Heart left ventricle (tissue), 16 donors: ENCODE measurements around the gene TTC17. TPM values are rescaled to one million over a fixed set of nuclear protein-coding genes. Genes with fewer than 3 reads are reported as not detected.

Experiments used
- ATAC-seq, 4 donors: fragments of 200-7000 bp; cut with Tn5 transposase; one replicate each; pipeline ENCODE4 v1.9.1; 2020 to 2022; ENCODE audit warnings: moderate library complexity in 4 of 4, mild to moderate bottlenecking in 3 of 4, moderate number of reproducible peaks in 1 of 4
- DNase-seq, 5 donors: peaks; one replicate each; pipeline ENCODE4 v3.0.0-alpha.2; 2020
- H3K27ac ChIP-seq, 12 donors: fragments of 200-600 bp; sonication (generic) in 4 of 12; one replicate each; pipeline versions ENCODE4 v1.5.0 to v1.8.0; 2016 to 2022; ENCODE audit warnings: mild to moderate bottlenecking in 2 of 12
- H3K27me3 ChIP-seq, 9 donors: fragments of 200-600 bp; sonication (generic) in 2 of 9; one replicate each; pipeline versions ENCODE4 v1.5.1 to v1.8.0; 2016 to 2022; ENCODE audit warnings: mild to moderate bottlenecking in 3 of 9
- H3K36me3 ChIP-seq, 9 donors: fragments of 200-600 bp; sonication (generic) in 2 of 9; one replicate each; pipeline versions ENCODE4 v1.5.0 to v1.8.0; 2018 to 2022; ENCODE audit warnings: mild to moderate bottlenecking in 2 of 9
- H3K4me1 ChIP-seq, 12 donors: fragments of 200-600 bp; sonication (generic) in 4 of 12; one replicate each; pipeline versions ENCODE4 v1.5.0 to v1.8.0; 2016 to 2022; ENCODE audit warnings: mild to moderate bottlenecking in 3 of 12
- H3K4me3 ChIP-seq, 12 donors: fragments of 200-600 bp; sonication (generic) in 4 of 12; one replicate each; pipeline versions ENCODE4 v1.5.0 to v1.8.0; 2017 to 2022; ENCODE audit warnings: mild to moderate bottlenecking in 9 of 12, moderate library complexity in 4 of 12
- H3K9me3 ChIP-seq, 12 donors: fragments of 200-600 bp; sonication (generic) in 4 of 12; one replicate each; pipeline versions ENCODE4 v1.5.0 to v1.8.0; 2016 to 2022; ENCODE audit warnings: mild to moderate bottlenecking in 1 of 12
- POLR2A ChIP-seq, 2 donors: fragments of 450-650 bp; IDR thresholded peaks; one replicate each; pipeline ENCODE4 v1.6.1; 2017; ENCODE audit warnings: antibody characterized with exemption in 2 of 2, mild to moderate bottlenecking in 2 of 2, moderate library complexity in 2 of 2
- WGBS, 4 donors: extraction: QIAGEN DNeasy Blood & Tissue Kit in 2 of 4; methylation state at CpG; one replicate each; pipeline versions ENCODE4 v1.1.5 to v1.1.7; 2013 to 2018; 5-methylcytosine and 5-hydroxymethylcytosine counted together
- intact Hi-C, 10 donors: fragments of 100-400 bp; cut with DNase I; formaldehyde crosslinking; loops; one replicate each; pipeline versions ENCODE4 v1.11.1 to v1.14.2; 2022
- long read RNA-seq, 3 donors: library from polyadenylated mRNA; unstranded; transcript quantifications; one replicate each; pipeline ENCODE4 v2.0.0, GENCODE V29; 2020 to 2021
- polyA plus RNA-seq, 2 donors: library from polyadenylated mRNA; stranded (reverse); fragments of 200-250 nt; gene quantifications; one replicate each; pipeline ENCODE4 v1.2.3, GENCODE V29; 2013
- total RNA-seq, 9 donors: library from RNA; depleted of rRNA in 2 of 9; stranded (reverse); fragments of >200 nt in 2 of 9; fragmentation: NEBNext Ultra II Directional in 3 of 9; extraction: Animal tissue kit (Norgen Biotek cat#: 25700) in 3 of 9; gene quantifications; one replicate each; pipeline versions ENCODE4 v1.1.0 to v1.2.4, GENCODE V29; 2016 to 2023
- TF ChIP-seq, protein P1 (sequence below), 12 donors: fragments of 200-600 bp; sonication (generic) in 4 of 12; IDR thresholded peaks; one replicate each; pipeline versions ENCODE4 v1.5.0 to v1.8.0; 2018 to 2022; ENCODE audit warnings: antibody characterized with exemption in 12 of 12, mild to moderate bottlenecking in 5 of 12
- donor health status: ischemic (EF 13 %, LVEDD 7.1; RV severe dilation, severe dysfunction).
- donor health status: healthy with polysubstance abuse.
- donor health status: DM: no; HTN: yes; CAD: no.
- donor health status: DM: no; HTN: no; CAD: no.
- donor health status: ischemic (EF 25% LVEDD 6.9; RV normal size, moderate dysfunction).
- donor health status: ischemic (EF 25% LVEDD 5.7; RV mildly dilated, moderate dysfunction).
- donor health status: healthy.
- donor health status: DM: yes; HTN: yes; CAD: no.
- donor health status: ischemic (EF 35%, LVEDD 5.7; RV mildly dilated, moderate dysfunction).
- donor health status: nonischemic (EF 11% LVEDD 7.7; RV severe dilation, severe dysfunction).
- donor health status: DM: yes; HTN: yes; CAD: no.
- donor health status: PGD.
- donor health status: ischemic (EF 29% LVEDD 5.4; RV normal size, mild dysfunction).
- donor health status: nonischemic (EF 23%, LVEDD 6.1; RV moderate dilation, normal function).

The TTC17 gene, protein sequence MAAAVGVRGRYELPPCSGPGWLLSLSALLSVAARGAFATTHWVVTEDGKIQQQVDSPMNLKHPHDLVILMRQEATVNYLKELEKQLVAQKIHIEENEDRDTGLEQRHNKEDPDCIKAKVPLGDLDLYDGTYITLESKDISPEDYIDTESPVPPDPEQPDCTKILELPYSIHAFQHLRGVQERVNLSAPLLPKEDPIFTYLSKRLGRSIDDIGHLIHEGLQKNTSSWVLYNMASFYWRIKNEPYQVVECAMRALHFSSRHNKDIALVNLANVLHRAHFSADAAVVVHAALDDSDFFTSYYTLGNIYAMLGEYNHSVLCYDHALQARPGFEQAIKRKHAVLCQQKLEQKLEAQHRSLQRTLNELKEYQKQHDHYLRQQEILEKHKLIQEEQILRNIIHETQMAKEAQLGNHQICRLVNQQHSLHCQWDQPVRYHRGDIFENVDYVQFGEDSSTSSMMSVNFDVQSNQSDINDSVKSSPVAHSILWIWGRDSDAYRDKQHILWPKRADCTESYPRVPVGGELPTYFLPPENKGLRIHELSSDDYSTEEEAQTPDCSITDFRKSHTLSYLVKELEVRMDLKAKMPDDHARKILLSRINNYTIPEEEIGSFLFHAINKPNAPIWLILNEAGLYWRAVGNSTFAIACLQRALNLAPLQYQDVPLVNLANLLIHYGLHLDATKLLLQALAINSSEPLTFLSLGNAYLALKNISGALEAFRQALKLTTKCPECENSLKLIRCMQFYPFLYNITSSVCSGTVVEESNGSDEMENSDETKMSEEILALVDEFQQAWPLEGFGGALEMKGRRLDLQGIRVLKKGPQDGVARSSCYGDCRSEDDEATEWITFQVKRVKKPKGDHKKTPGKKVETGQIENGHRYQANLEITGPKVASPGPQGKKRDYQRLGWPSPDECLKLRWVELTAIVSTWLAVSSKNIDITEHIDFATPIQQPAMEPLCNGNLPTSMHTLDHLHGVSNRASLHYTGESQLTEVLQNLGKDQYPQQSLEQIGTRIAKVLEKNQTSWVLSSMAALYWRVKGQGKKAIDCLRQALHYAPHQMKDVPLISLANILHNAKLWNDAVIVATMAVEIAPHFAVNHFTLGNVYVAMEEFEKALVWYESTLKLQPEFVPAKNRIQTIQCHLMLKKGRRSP
- 10 to 100 TPM; 20.9 to 43.9 (median 31.8) TPM for total RNA-seq
- polyA plus RNA-seq: 10 to 100 TPM; 22.6 to 26.9 TPM
- long read RNA-seq, donor 1, full-length matches to known transcripts: 20 of 86 reads
- long read RNA-seq, donor 1, partial matches to known transcripts: 11 of 86 reads
- long read RNA-seq, donor 1, other reads (novel, unspliced or antisense): 55 of 86 reads
- long read RNA-seq, donor 2, full-length matches to known transcripts: 47 of 219 reads
- long read RNA-seq, donor 2, partial matches to known transcripts: 25 of 219 reads
- long read RNA-seq, donor 2, other reads (novel, unspliced or antisense): 147 of 219 reads
- long read RNA-seq, donor 3, full-length matches to known transcripts: 14 of 91 reads
- long read RNA-seq, donor 3, partial matches to known transcripts: 6 of 91 reads
- long read RNA-seq, donor 3, other reads (novel, unspliced or antisense): 71 of 91 reads

DNA sequence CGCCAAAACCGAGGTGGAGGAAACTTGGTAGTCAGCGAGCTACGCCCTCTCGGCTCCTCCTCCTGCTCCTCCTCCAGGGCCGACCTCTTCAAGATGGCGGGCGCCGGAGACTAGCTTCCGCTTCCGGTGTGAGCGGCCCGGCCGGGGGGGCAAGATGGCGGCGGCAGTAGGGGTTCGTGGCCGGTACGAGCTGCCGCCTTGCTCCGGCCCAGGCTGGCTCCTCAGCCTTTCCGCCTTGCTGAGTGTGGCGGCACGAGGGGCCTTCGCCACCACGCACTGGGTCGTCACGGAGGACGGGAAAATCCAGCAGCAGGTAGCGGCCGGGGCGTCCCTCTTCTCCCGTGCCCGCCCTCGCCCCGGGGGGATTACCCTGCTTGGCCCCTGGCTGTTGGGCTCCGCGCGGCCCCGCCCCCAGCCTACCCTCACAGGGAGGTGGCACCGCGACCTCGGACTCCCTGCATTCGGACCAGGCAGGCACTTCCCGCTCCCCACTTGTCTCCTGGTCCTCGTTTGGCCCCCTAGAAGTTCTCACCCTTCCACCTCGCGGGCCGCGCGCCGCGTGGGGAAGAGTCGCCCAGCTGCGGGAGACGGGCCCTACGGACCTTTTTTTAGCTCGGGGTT is at the start of gene TTC17:
TSS of gene TTC17 (plus strand) at position 120 of the 621 bp plus-strand sequence. CDS start at position 155, 35 bp downstream.
- ATAC-seq: peak; percentile 99
- H3K36me3 ChIP-seq: peaks cover 0 to 8% (median 0%) of the 10 kb centered on the region in 9 donors
- TF ChIP-seq POLR2A (IDR thresholded peaks at IDR 0.05): peak in 1 of 2 donors; percentile 79
- TF ChIP-seq, protein P1, sequence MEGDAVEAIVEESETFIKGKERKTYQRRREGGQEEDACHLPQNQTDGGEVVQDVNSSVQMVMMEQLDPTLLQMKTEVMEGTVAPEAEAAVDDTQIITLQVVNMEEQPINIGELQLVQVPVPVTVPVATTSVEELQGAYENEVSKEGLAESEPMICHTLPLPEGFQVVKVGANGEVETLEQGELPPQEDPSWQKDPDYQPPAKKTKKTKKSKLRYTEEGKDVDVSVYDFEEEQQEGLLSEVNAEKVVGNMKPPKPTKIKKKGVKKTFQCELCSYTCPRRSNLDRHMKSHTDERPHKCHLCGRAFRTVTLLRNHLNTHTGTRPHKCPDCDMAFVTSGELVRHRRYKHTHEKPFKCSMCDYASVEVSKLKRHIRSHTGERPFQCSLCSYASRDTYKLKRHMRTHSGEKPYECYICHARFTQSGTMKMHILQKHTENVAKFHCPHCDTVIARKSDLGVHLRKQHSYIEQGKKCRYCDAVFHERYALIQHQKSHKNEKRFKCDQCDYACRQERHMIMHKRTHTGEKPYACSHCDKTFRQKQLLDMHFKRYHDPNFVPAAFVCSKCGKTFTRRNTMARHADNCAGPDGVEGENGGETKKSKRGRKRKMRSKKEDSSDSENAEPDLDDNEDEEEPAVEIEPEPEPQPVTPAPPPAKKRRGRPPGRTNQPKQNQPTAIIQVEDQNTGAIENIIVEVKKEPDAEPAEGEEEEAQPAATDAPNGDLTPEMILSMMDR (IDR thresholded peaks at IDR 0.05): peak in 1 of 12 donors; percentile 5
- H3K27me3 ChIP-seq: no peaks in the 10 kb centered on the region
- peaks cover 2 to 47% (median 20%) of the 10 kb centered on the region in 12 donors for H3K4me1 ChIP-seq
- intact Hi-C loops: loop anchor here in 1 of 10 donors (5.0 kb wide), 1 partner anchor 47 kb away; the partner anchor contains the start of gene API5
- peak; percentile 95 to 98 (median 97) for DNase-seq
- peak within 1 kb of the TSS; percentile 82 to 95 (median 90) for H3K27ac ChIP-seq
- peak within 1 kb of the TSS; percentile 60 to 97 (median 88) for H3K4me3 ChIP-seq
- H3K9me3 ChIP-seq: no peaks in the 10 kb centered on the region
- WGBS, 4 donors: 0 to 1% (median 0%) methylated on average over 14 to 58 of the region's 58 CpGs

DNA sequence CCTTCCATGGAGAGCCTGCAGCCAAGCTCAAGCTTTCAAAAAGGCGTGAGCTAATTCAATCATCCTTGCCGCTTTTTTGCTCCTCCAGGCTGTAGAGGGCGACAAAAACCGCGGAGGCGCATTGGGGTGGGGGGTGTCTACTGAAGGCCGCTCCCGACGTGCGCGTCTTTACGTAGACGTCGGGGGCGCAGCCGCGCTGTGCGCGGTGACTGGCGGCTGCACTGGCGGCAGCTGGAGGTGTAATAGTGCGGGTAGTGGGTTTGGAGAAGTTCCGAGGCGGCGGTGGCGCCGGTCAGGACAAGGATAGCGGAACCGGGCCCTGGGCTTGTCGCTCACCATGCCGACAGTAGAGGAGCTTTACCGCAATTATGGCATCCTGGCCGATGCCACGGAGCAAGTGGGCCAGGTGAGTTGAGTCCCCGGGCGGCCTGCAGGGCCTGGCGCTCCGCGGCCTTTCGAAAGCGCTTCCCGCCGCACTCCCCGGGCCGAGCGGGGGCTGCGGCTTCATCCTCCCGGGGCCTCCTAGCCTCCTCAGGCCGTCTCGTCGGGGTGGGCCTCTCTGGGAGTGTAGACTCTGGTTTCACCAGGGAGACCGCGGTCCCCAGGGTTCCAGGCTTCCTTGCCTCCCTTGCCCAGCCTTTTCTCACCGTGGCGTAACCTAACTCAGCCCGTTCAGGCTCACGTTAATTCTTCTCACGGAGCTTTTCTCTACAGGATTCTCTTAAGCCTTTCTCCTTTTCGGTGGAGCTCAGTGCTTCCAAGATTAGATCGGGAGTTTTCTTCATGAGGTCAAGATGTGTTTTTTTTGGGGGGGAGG is 46.7 kb upstream of the TTC17 start, which contains the start of gene API5:
TSS of gene API5 (plus strand) at position 206 of the 817 bp plus-strand sequence. CDS start at position 338, 132 bp downstream.
- H3K4me3 ChIP-seq: peak within 1 kb of the TSS; percentile 63 to 97 (median 89)
- peaks cover 0 to 8% (median 0%) of the 10 kb centered on the region in 9 donors for H3K36me3 ChIP-seq
- no peaks in the 10 kb centered on the region for H3K27me3 ChIP-seq
- intact Hi-C loops: loop anchor here in 1 of 10 donors (5.0 kb wide), 1 partner anchor 45 kb away; the partner anchor contains the start of gene TTC17
- TF ChIP-seq POLR2A (IDR thresholded peaks at IDR 0.05): peak in 1 of 2 donors; percentile 74
- TF ChIP-seq, protein P1 (IDR thresholded peaks at IDR 0.05): peak; percentile 59 to 88 (median 74)
- H3K4me1 ChIP-seq: peaks cover 0 to 38% (median 20%) of the 10 kb centered on the region in 12 donors
- no peaks in the 10 kb centered on the region for H3K9me3 ChIP-seq
- DNase-seq: peak; percentile 90 to 94 (median 93)
- H3K27ac ChIP-seq: peak within 1 kb of the TSS in 11 of 12 donors; percentile 55 to 89 (median 78)
- ATAC-seq: peak; percentile 99 to 100 (median 100)
- 0 to 2% (median 1%) methylated on average over 15 to 60 of the region's 60 CpGs for whole genome bisulfite sequencing, 4 donors
